NCI-H1930 (cell line): ENCODE data around the gene HOXD1.

Experiments used
- DNase-seq, 2 experiments: peaks; one replicate each; lab custom pipeline; 2025; lab: John Stamatoyannopoulos, UW

The HOXD1 gene

GRCh38 chr2:176184749-176185148 is 3.7 kb upstream of the HOXD1 start:
- no peak for DNase-seq

- DNase-seq = no peak
Measured at GRCh38 chr2:176186024-176186423, 2.4 kb upstream of the HOXD1 start.

GRCh38 chr2:176187200-176187898 is 1.1 kb upstream of the HOXD1 start:
- DNase-seq = no peak

GRCh38 chr2:176188774-176189680 is 559 bp downstream of the HOXD1 start:
- DNase-seq = peak in 1 of 2 experiments; percentile 31

- no peak for DNase-seq
Measured at GRCh38 chr2:176189681-176190641, 1.5 kb downstream of the HOXD1 start.

- no peak for DNase-seq
Measured at GRCh38 chr2:176192351-176192750, 3.9 kb downstream of the HOXD1 start.

GRCh38 chr2:176193048-176193447 is 4.6 kb downstream of the HOXD1 start:
- no peak for DNase-seq

GRCh38 chr2:176199902-176200301 is 11.4 kb downstream of the HOXD1 start:
- no peak for DNase-seq

GRCh38 chr2:176200971-176201370 is 12.5 kb downstream of the HOXD1 start:
- DNase-seq = no peak

GRCh38 chr2:176202491-176202890 is 14.0 kb downstream of the HOXD1 start:
- no peak for DNase-seq

GRCh38 chr2:176205126-176205525 is 16.7 kb downstream of the HOXD1 start:
- DNase-seq = no peak

- no peak for DNase-seq
Measured at GRCh38 chr2:176206136-176206535, 17.7 kb downstream of the HOXD1 start.

- DNase-seq = no peak
Measured at GRCh38 chr2:176206682-176207081, 18.2 kb downstream of the HOXD1 start.

GRCh38 chr2:176211110-176211509 is 22.6 kb downstream of the HOXD1 start:
- DNase-seq = no peak

GRCh38 chr2:176212276-176212675 is 23.8 kb downstream of the HOXD1 start:
- DNase-seq = no peak

GRCh38 chr2:176213406-176213805 is 24.9 kb downstream of the HOXD1 start:
- no peak for DNase-seq

GRCh38 chr2:176227874-176228273 is 39.4 kb downstream of the HOXD1 start:
- no peak for DNase-seq

- DNase-seq = no peak
Measured at GRCh38 chr2:176234156-176234555, 45.7 kb downstream of the HOXD1 start.

- no peak for DNase-seq
Measured at GRCh38 chr2:176234940-176235339, 46.5 kb downstream of the HOXD1 start.

GRCh38 chr2:176237456-176237855 is 49.0 kb downstream of the HOXD1 start:
- DNase-seq = no peak

GRCh38 chr2:176239031-176239430 is 50.6 kb downstream of the HOXD1 start:
- no peak for DNase-seq

GRCh38 chr2:176240301-176240700 is 51.8 kb downstream of the HOXD1 start:
- no peak for DNase-seq
